AG09309 (cell line): ENCODE results near the gene MYO1A.

Experiments
- DNase-seq: peaks from one replicate; pipeline ENCODE4 v3.0.0-alpha.2; 2010; ENCODE audit warnings: low read depth
- H3K4me3 ChIP-seq: 2 replicates; pipeline ENCODE4 v1.5.1; 2011; ENCODE audit warnings: mild to moderate bottlenecking, low read depth, low read length, moderate library complexity; ENCODE audit not compliant: control insufficient read depth
- TF ChIP-seq, protein P1 (sequence below): IDR thresholded peaks from 2 replicates; pipeline ENCODE4 v1.5.1; 2011; ENCODE audit warnings: mild to moderate bottlenecking, low read depth, low read length, inconsistent platforms; ENCODE audit not compliant: insufficient read depth, control insufficient read depth; ENCODE audit errors: missing control alignments

MYO1A gene

GRCh38 chr12:56979628-56980027, 70.3 kb downstream of the MYO1A start:
- TF ChIP-seq, protein P1, sequence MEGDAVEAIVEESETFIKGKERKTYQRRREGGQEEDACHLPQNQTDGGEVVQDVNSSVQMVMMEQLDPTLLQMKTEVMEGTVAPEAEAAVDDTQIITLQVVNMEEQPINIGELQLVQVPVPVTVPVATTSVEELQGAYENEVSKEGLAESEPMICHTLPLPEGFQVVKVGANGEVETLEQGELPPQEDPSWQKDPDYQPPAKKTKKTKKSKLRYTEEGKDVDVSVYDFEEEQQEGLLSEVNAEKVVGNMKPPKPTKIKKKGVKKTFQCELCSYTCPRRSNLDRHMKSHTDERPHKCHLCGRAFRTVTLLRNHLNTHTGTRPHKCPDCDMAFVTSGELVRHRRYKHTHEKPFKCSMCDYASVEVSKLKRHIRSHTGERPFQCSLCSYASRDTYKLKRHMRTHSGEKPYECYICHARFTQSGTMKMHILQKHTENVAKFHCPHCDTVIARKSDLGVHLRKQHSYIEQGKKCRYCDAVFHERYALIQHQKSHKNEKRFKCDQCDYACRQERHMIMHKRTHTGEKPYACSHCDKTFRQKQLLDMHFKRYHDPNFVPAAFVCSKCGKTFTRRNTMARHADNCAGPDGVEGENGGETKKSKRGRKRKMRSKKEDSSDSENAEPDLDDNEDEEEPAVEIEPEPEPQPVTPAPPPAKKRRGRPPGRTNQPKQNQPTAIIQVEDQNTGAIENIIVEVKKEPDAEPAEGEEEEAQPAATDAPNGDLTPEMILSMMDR = no peak
- H3K4me3 ChIP-seq = no peak overlapping the region
- no peak for DNase-seq
